Mucosa of descending colon (tissue), 3 donors: ENCODE results near the gene DCAF8. TPM values are rescaled to one million over a fixed set of nuclear protein-coding genes. Genes with fewer than 3 reads are reported as not detected.

ENCODE experiments used
- ATAC-seq: fragments of 200-7000 bp; cut with Tn5 transposase; one replicate; pipeline ENCODE4 v1.9.1; 2020; ENCODE audit warnings: mild to moderate bottlenecking, moderate library complexity
- DNase-seq, 3 donors: peaks; one replicate each; pipeline ENCODE4 v3.0.0-alpha.2; 2020
- H3K36me3 ChIP-seq: fragments of 200-600 bp; one replicate; pipeline ENCODE4 v1.8.0; 2021; ENCODE audit warnings: low read depth, mild to moderate bottlenecking
- H3K4me1 ChIP-seq: fragments of 200-600 bp; one replicate; pipeline ENCODE4 v1.8.0; 2021; ENCODE audit warnings: low read depth, mild to moderate bottlenecking
- H3K4me3 ChIP-seq: fragments of 200-600 bp; one replicate; pipeline ENCODE4 v1.8.0; 2021; ENCODE audit warnings: mild to moderate bottlenecking
- H3K9me3 ChIP-seq: fragments of 200-600 bp; one replicate; pipeline ENCODE4 v1.8.0; 2021; ENCODE audit warnings: mild to moderate bottlenecking
- CTCF ChIP-seq: fragments of 200-600 bp; IDR thresholded peaks from one replicate; pipeline ENCODE4 v1.8.0; 2022; ENCODE audit warnings: antibody characterized with exemption, mild to moderate bottlenecking
- intact Hi-C, 2 donors: fragments of 100-400 bp; cut with DNase I in 1 of 2; cut with micrococcal nuclease in 1 of 2; formaldehyde crosslinking; loops; one replicate each; pipeline versions ENCODE4 v1.11.0 to v1.11.1; 2022; cut with DNase I, micrococcal nuclease
- total RNA-seq, 3 donors: library from RNA; stranded (reverse); fragmentation: NEBNext Ultra II Directional in 2 of 3; extraction: Animal tissue kit (Norgen Biotek cat#: 25700) in 2 of 3; gene quantifications; one replicate each; pipeline versions ENCODE4 v1.2.1 to v1.2.4, GENCODE V29; 2021 to 2023
- donor health status: DM: no; HTN: no; CAD: no; lungs with moderate emphysema.
- donor health status: DM: no; HTN: no; CAD: no.
- donor health status: DM: no; HTN: yes; CAD: no.

DCAF8 gene
- total RNA-seq, 3 donors from 2014 or later: 96.7 to 146 (median 123) TPM

- DNase-seq (no peak), ATAC-seq (no peak)
- H3K4me3 ChIP-seq: no peak overlapping the region
- H3K9me3 ChIP-seq: no peaks in the 10 kb centered on the region
- no peak for TF ChIP-seq CTCF
- no peaks in the 10 kb centered on the region for H3K36me3 ChIP-seq
- intact Hi-C loops: no loop called here
- no peaks in the 10 kb centered on the region for H3K4me1 ChIP-seq
Observed at GRCh38 chr1:160186246-160186645, 76.1 kb downstream of the DCAF8 start.

- Histone ChIP-seq H3K4me1 (no peaks in the 10 kb centered on the region), H3K36me3 (no peaks in the 10 kb centered on the region), H3K9me3 (no peaks in the 10 kb centered on the region), H3K4me3 (no peak overlapping the region)
- no peak for TF ChIP-seq CTCF
- ATAC-seq (no peak), DNase-seq (no peak)
- intact Hi-C loops: no loop called here
Observed at GRCh38 chr1:160179336-160179735, 83.0 kb downstream of the DCAF8 start.

GRCh38 chr1:160178731-160179130 is 83.6 kb downstream of the DCAF8 start:
- intact Hi-C loops: no loop called here
- no peaks in the 10 kb centered on the region for H3K36me3 ChIP-seq
- no peak for TF ChIP-seq CTCF
- no peak overlapping the region for H3K4me3 ChIP-seq
- H3K4me1 ChIP-seq: no peaks in the 10 kb centered on the region
- ATAC-seq (no peak), DNase-seq (no peak)
- H3K9me3 ChIP-seq: no peaks in the 10 kb centered on the region

GRCh38 chr1:160177667-160178066 is 84.7 kb downstream of the DCAF8 start:
- no peak overlapping the region for H3K4me3 ChIP-seq
- ATAC-seq (no peak), DNase-seq (no peak)
- no peak for TF ChIP-seq CTCF
- no peaks in the 10 kb centered on the region for H3K36me3 ChIP-seq
- intact Hi-C loops: no loop called here
- no peaks in the 10 kb centered on the region for H3K4me1 ChIP-seq
- H3K9me3 ChIP-seq: no peaks in the 10 kb centered on the region

GRCh38 chr1:160177231-160177630 is 85.1 kb downstream of the DCAF8 start:
- Histone ChIP-seq H3K9me3 (no peaks in the 10 kb centered on the region), H3K4me1 (no peaks in the 10 kb centered on the region), H3K36me3 (no peaks in the 10 kb centered on the region), H3K4me3 (no peak overlapping the region)
- intact Hi-C loops: no loop called here
- no peak for DNase-seq
- ATAC-seq: no peak
- TF ChIP-seq CTCF: no peak

- no peak for TF ChIP-seq CTCF
- no peaks in the 10 kb centered on the region for H3K9me3 ChIP-seq
- ATAC-seq (no peak), DNase-seq (no peak)
- intact Hi-C loops: no loop called here
- no peaks in the 10 kb centered on the region for H3K4me1 ChIP-seq
- no peaks in the 10 kb centered on the region for H3K36me3 ChIP-seq
- H3K4me3 ChIP-seq: no peak overlapping the region
Observed at GRCh38 chr1:160171980-160172379, 90.4 kb downstream of the DCAF8 start.
